Breast epithelium (tissue), 4 donors: ENCODE measurements around the gene ABLIM2. TPM values are rescaled to one million over a fixed set of nuclear protein-coding genes. Genes with fewer than 3 reads are reported as not detected.

Experiments used
- DNase-seq, 2 donors: peaks; one replicate each; pipeline ENCODE4 v3.0.0-alpha.2; 2019; ENCODE audit warnings: low spot score in 2 of 2
- H3K27ac ChIP-seq, 2 donors: fragments of 200-600 bp; sonication (generic) in 1 of 2; one replicate each; pipeline ENCODE4 v1.5.1; 2016 to 2019; ENCODE audit warnings: mild to moderate bottlenecking in 1 of 2
- H3K27me3 ChIP-seq, 2 donors: fragments of 200-600 bp; sonication (generic) in 1 of 2; one replicate each; pipeline versions ENCODE4 v1.5.1 to v1.6.0; 2017 to 2019; ENCODE audit warnings: control low read depth in 1 of 2, mild to moderate bottlenecking in 1 of 2
- H3K36me3 ChIP-seq: fragments of 200-600 bp; one replicate; pipeline ENCODE4 v1.5.1; 2019
- H3K4me1 ChIP-seq, 2 donors: fragments of 200-600 bp; sonication (generic); one replicate each; pipeline ENCODE4 v1.5.1; 2016 to 2019; ENCODE audit warnings: control low read depth in 1 of 2
- H3K4me3 ChIP-seq, 3 donors: fragments of 200-600 bp; sonication (generic); 1 replicate in 2 of 3; 2 replicates in 1 of 3; pipeline ENCODE4 v1.5.1; 2016 to 2019; ENCODE audit warnings: mild to moderate bottlenecking in 3 of 3, moderate library complexity in 2 of 3
- H3K9me3 ChIP-seq, 2 donors: fragments of 200-600 bp; sonication (generic) in 1 of 2; one replicate each; pipeline ENCODE4 v1.5.1; 2016 to 2019; ENCODE audit warnings: control low read depth in 1 of 2
- POLR2A ChIP-seq: fragments of 450-650 bp; IDR thresholded peaks from one replicate; pipeline ENCODE4 v1.6.1; 2016; ENCODE audit warnings: antibody characterized with exemption, mild to moderate bottlenecking, moderate library complexity
- POLR2AphosphoS5 ChIP-seq, 3 donors: sonication (generic); formaldehyde crosslinking; IDR thresholded peaks; one replicate each; pipeline ENCODE4 v1.6.1; 2017; ENCODE audit warnings: antibody characterized with exemption in 3 of 3
- intact Hi-C: fragments of 100-400 bp; cut with DNase I; formaldehyde crosslinking; loops from one replicate; pipeline ENCODE4 v1.15.1; 2023; ENCODE audit warnings: low total_unique reads
- total RNA-seq, 3 donors: library from RNA; depleted of rRNA; stranded (reverse); fragments of >200 nt; gene quantifications; one replicate each; pipeline ENCODE4 v1.1.0, GENCODE V29; 2016
- TF ChIP-seq, protein P1 (sequence below), 3 donors: fragments of 450-650 bp; IDR thresholded peaks; one replicate each; pipeline ENCODE4 v1.5.1; 2016 to 2017; ENCODE audit warnings: antibody characterized with exemption in 3 of 3, mild to moderate bottlenecking in 3 of 3, moderate library complexity in 3 of 3

The ABLIM2 gene
- total RNA-seq, 3 donors from 2014 or later, result 4.8 to 11.5 (median 8.2) TPM

GRCh38 chr4:8147231-8147970 is 11.2 kb downstream of the ABLIM2 start:
- intact Hi-C loops, result no loop called here
- Histone ChIP-seq H3K36me3 (no peaks in the 10 kb centered on the region), H3K4me1 (no peaks in the 10 kb centered on the region), H3K27me3 (peaks cover 0 to 17% of the 10 kb centered on the region in 2 donors), H3K4me3 (no peak overlapping the region), H3K9me3 (no peaks in the 10 kb centered on the region), H3K27ac (no peak overlapping the region)
- TF ChIP-seq POLR2A, result no peak
- TF ChIP-seq, protein P1, sequence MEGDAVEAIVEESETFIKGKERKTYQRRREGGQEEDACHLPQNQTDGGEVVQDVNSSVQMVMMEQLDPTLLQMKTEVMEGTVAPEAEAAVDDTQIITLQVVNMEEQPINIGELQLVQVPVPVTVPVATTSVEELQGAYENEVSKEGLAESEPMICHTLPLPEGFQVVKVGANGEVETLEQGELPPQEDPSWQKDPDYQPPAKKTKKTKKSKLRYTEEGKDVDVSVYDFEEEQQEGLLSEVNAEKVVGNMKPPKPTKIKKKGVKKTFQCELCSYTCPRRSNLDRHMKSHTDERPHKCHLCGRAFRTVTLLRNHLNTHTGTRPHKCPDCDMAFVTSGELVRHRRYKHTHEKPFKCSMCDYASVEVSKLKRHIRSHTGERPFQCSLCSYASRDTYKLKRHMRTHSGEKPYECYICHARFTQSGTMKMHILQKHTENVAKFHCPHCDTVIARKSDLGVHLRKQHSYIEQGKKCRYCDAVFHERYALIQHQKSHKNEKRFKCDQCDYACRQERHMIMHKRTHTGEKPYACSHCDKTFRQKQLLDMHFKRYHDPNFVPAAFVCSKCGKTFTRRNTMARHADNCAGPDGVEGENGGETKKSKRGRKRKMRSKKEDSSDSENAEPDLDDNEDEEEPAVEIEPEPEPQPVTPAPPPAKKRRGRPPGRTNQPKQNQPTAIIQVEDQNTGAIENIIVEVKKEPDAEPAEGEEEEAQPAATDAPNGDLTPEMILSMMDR (IDR thresholded peaks at IDR 0.05), result no peak
- no peak for TF ChIP-seq POLR2AphosphoS5 (IDR thresholded peaks at IDR 0.05)
- DNase-seq, result no peak

DNA sequence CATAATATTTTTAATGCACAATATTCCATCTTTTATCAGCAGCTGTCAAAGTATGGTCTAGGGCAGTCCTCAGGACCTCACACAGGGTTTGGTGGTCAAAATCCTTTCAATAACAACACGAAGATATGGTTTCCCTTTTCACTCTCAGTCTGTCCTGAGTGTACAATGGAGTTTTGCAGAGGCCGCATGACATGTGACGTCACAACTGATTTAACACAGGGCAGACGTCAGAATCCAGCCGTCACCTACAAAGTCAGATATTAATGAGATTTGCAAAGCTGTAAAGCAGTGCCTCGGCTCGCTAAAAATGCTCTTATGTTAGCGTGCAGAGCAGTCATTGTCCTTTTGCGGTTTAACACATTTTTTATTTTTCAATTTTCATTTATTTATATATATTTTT is 12.5 kb downstream of the ABLIM2 start:
- no peak overlapping the region for H3K4me3 ChIP-seq
- intact Hi-C loops, result no loop called here

DNA sequence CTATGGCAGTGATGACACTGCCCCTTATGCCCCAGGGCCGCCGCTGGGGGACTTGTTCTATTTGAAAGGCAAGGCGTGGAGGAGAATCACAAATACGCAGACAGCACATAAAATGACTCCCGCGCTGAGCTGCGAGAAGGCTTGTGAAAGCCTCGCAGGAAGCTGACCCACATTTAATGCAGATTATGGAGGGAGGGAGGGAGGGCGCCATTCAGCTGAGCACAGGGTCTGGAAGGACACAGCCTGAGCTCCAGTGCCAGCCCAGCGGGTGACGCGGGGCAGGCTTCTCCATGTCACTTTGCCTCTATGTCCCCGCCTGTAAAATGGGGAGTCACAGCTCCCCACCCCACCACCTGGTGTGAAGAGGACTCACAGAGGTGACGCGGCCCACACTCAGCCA is 14.3 kb downstream of the ABLIM2 start:
- Histone ChIP-seq H3K27me3 (peaks cover 0 to 17% of the 10 kb centered on the region in 2 donors), H3K4me3 (no peak overlapping the region), H3K9me3 (no peaks in the 10 kb centered on the region), H3K4me1 (no peaks in the 10 kb centered on the region), H3K36me3 (no peaks in the 10 kb centered on the region), H3K27ac (no peak overlapping the region)
- no peak for DNase-seq
- intact Hi-C loops, result loop anchor here (5.0 kb wide), 1 partner anchor 1877 kb away; the partner anchor contains the start of gene WFS1
- no peak for TF ChIP-seq POLR2AphosphoS5 (IDR thresholded peaks at IDR 0.05)
- TF ChIP-seq, protein P1 (IDR thresholded peaks at IDR 0.05), result no peak
- no peak for TF ChIP-seq POLR2A

More for the DNA sequence above, 12.5 kb downstream of the ABLIM2 start:
- TF ChIP-seq POLR2AphosphoS5 (IDR thresholded peaks at IDR 0.05) (no peak), POLR2A (no peak)
- TF ChIP-seq, protein P1 (IDR thresholded peaks at IDR 0.05), result no peak
- DNase-seq, result no peak
- peaks cover 0 to 17% of the 10 kb centered on the region in 2 donors for H3K27me3 ChIP-seq
- no peak overlapping the region for H3K27ac ChIP-seq
- H3K36me3 ChIP-seq, result no peaks in the 10 kb centered on the region
- H3K4me1 ChIP-seq, result no peaks in the 10 kb centered on the region
- no peaks in the 10 kb centered on the region for H3K9me3 ChIP-seq

DNA sequence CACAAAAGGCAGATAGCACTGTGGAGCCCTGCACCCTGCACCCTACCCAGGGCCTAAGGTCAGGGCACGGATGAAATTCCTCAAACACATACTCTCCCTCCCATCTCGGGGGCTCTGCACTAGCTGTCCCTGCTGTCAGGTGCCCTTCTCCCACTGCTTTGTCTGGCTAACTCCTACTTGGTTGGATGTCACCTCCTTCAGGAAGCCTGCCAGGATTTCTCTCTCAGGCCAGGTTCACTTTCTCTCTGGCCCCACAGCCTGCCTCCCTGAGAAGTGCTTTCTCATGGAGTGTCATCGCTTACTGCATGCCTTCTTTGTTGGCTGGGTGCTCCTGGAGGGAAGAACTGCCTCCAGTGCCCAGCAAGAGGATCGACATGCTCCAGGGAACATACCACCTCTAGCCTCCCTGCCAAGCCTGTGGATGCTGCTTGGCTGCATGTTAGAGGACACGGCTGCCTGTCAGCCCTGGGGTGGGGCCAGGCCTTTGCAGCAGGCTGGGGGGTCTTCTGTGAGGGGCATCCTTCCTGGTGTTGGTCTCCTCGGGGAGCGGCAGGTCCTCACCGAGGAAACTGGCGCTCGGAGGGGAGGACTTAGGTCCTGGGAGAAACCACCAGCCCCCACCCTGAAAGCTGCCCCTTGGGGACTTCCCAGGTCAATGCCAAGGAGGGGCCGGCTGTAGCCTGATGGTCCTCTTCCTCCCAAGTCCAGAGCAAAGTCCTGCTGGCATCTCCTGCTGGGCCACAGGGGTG is 15.0 kb downstream of the ABLIM2 start:
- Histone ChIP-seq H3K4me3 (no peak overlapping the region), H3K4me1 (no peaks in the 10 kb centered on the region), H3K27ac (no peak overlapping the region), H3K27me3 (peaks cover 0 to 17% of the 10 kb centered on the region in 2 donors), H3K36me3 (no peaks in the 10 kb centered on the region), H3K9me3 (no peaks in the 10 kb centered on the region)
- TF ChIP-seq, protein P1 (IDR thresholded peaks at IDR 0.05), result no peak
- TF ChIP-seq POLR2AphosphoS5 (IDR thresholded peaks at IDR 0.05) (no peak), POLR2A (no peak)
- DNase-seq, result no peak
- intact Hi-C loops, result loop anchor here (5.0 kb wide), 1 partner anchor 1876 kb away; the partner anchor contains the start of gene WFS1

GRCh38 chr4:8142556-8142955 is 16.1 kb downstream of the ABLIM2 start:
- TF ChIP-seq, protein P1 (IDR thresholded peaks at IDR 0.05), result no peak
- no peak for TF ChIP-seq POLR2A
- no peak for TF ChIP-seq POLR2AphosphoS5 (IDR thresholded peaks at IDR 0.05)
- no peaks in the 10 kb centered on the region for H3K9me3 ChIP-seq
- H3K4me1 ChIP-seq, result no peaks in the 10 kb centered on the region
- H3K36me3 ChIP-seq, result no peaks in the 10 kb centered on the region
- DNase-seq, result no peak
- intact Hi-C loops, result loop anchor here (5.0 kb wide), 1 partner anchor 1875 kb away; the partner anchor contains the start of gene WFS1
- H3K27ac ChIP-seq, result no peak overlapping the region
- no peak overlapping the region for H3K4me3 ChIP-seq
- H3K27me3 ChIP-seq, result peaks cover 0 to 17% of the 10 kb centered on the region in 2 donors
